ENCODE measurements around the gene ELL3.
A peak's percentile ranks its signal among the peaks of the same experiment; 100 is the strongest.

ELL3 gene

GRCh38 chr15:43751885-43752284, 24.9 kb downstream of the ELL3 start:
- no peak for TF ChIP-seq RAD21 (IDR thresholded peaks at IDR 0.05; ENCODE audit: low read depth)

- TF ChIP-seq YY1 (IDR thresholded peaks at IDR 0.05; ENCODE audit: low read depth), result no peak
- no peak for TF ChIP-seq NFIC (IDR thresholded peaks at IDR 0.05)
- TF ChIP-seq TAF1 (IDR thresholded peaks at IDR 0.05; ENCODE audit: low read depth), result no peak
- TF ChIP-seq, protein P1, sequence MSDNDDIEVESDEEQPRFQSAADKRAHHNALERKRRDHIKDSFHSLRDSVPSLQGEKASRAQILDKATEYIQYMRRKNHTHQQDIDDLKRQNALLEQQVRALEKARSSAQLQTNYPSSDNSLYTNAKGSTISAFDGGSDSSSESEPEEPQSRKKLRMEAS (IDR thresholded peaks at IDR 0.05), result no peak
- TF ChIP-seq TCF12 (IDR thresholded peaks at IDR 0.05; ENCODE audit: low read depth), result no peak
- no peak for TF ChIP-seq CREB1 (IDR thresholded peaks at IDR 0.05; ENCODE audit: low read depth)
- TF ChIP-seq CEBPB (IDR thresholded peaks at IDR 0.05), result no peak
- TF ChIP-seq USF1 (IDR thresholded peaks at IDR 0.05), result no peak
- TF ChIP-seq RAD21 (IDR thresholded peaks at IDR 0.05; ENCODE audit: low read depth), result no peak
- TF ChIP-seq, protein P2, sequence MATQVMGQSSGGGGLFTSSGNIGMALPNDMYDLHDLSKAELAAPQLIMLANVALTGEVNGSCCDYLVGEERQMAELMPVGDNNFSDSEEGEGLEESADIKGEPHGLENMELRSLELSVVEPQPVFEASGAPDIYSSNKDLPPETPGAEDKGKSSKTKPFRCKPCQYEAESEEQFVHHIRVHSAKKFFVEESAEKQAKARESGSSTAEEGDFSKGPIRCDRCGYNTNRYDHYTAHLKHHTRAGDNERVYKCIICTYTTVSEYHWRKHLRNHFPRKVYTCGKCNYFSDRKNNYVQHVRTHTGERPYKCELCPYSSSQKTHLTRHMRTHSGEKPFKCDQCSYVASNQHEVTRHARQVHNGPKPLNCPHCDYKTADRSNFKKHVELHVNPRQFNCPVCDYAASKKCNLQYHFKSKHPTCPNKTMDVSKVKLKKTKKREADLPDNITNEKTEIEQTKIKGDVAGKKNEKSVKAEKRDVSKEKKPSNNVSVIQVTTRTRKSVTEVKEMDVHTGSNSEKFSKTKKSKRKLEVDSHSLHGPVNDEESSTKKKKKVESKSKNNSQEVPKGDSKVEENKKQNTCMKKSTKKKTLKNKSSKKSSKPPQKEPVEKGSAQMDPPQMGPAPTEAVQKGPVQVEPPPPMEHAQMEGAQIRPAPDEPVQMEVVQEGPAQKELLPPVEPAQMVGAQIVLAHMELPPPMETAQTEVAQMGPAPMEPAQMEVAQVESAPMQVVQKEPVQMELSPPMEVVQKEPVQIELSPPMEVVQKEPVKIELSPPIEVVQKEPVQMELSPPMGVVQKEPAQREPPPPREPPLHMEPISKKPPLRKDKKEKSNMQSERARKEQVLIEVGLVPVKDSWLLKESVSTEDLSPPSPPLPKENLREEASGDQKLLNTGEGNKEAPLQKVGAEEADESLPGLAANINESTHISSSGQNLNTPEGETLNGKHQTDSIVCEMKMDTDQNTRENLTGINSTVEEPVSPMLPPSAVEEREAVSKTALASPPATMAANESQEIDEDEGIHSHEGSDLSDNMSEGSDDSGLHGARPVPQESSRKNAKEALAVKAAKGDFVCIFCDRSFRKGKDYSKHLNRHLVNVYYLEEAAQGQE (IDR thresholded peaks at IDR 0.05; ENCODE audit: low read depth), result no peak
- no peak for TF ChIP-seq EP300 (IDR thresholded peaks at IDR 0.05; ENCODE audit: borderline replicate concordance)
- TF ChIP-seq FOXM1 (IDR thresholded peaks at IDR 0.05; ENCODE audit: borderline replicate concordance, low read depth), result no peak
- no peak for TF ChIP-seq TEAD4 (IDR thresholded peaks at IDR 0.05)
- TF ChIP-seq ZBTB7A (IDR thresholded peaks at IDR 0.05; ENCODE audit: low read depth), result no peak
- no peak for TF ChIP-seq EGR1 (IDR thresholded peaks at IDR 0.05)
These were observed 26.9 kb downstream of the ELL3 start for GRCh38 chr15:43749690-43750345.

- TF ChIP-seq RAD21 (IDR thresholded peaks at IDR 0.05; ENCODE audit: low read depth) (no peak), YY1 (IDR thresholded peaks at IDR 0.05; ENCODE audit: low read depth) (no peak), TEAD4 (IDR thresholded peaks at IDR 0.05) (no peak), NFIC (IDR thresholded peaks at IDR 0.05) (no peak), USF1 (IDR thresholded peaks at IDR 0.05) (no peak), EGR1 (IDR thresholded peaks at IDR 0.05) (no peak), FOXM1 (IDR thresholded peaks at IDR 0.05; ENCODE audit: borderline replicate concordance, low read depth) (no peak), CEBPB (IDR thresholded peaks at IDR 0.05) (no peak), ZBTB7A (IDR thresholded peaks at IDR 0.05; ENCODE audit: low read depth) (no peak), TAF1 (IDR thresholded peaks at IDR 0.05; ENCODE audit: low read depth) (no peak), EP300 (IDR thresholded peaks at IDR 0.05; ENCODE audit: borderline replicate concordance) (no peak), CREB1 (IDR thresholded peaks at IDR 0.05; ENCODE audit: low read depth) (no peak), TCF12 (IDR thresholded peaks at IDR 0.05; ENCODE audit: low read depth) (no peak)
- TF ChIP-seq, protein P2 (IDR thresholded peaks at IDR 0.05; ENCODE audit: low read depth), result no peak
- TF ChIP-seq, protein P1 (IDR thresholded peaks at IDR 0.05), result no peak
These were observed 28.4 kb downstream of the ELL3 start for GRCh38 chr15:43748376-43748775.

DNA sequence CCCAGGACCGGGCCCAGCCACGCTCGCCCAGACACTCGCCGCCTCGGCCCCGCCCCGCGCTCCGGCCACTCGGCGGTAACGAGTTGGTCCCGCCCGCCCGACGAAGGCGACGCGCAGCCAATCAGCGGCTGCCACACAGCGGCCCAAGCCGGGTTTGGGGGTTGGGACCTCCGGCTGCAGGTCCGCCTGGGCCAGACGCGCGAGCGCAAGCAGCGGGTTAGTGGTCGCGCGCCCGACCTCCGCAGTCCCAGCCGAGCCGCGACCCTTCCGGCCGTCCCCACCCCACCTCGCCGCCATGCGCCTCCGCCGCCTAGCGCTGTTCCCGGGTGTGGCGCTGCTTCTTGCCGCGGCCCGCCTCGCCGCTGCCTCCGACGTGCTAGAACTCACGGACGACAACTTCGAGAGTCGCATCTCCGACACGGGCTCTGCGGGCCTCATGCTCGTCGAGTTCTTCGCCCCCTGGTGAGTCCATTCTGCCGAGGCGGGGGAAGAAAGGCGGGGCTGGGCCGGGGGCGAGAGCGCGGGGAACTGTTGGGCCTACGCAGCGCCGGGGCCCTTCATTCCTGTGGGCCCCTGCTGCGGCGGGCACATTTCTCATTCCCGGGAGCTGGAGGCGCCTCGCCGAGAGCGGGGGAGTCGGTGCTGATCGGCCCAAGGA, 30.4 kb downstream of the ELL3 start, which contains the start of gene PDIA3:
TSS of gene PDIA3 (plus strand) at position 194 of the 658 bp plus-strand sequence. CDS start at position 296, 102 bp downstream.
- TF ChIP-seq TAF1 (IDR thresholded peaks at IDR 0.05; ENCODE audit: low read depth), result peak; percentile 83
- peak; percentile 24; the same call in 1 of the 2 replicates for TF ChIP-seq TCF12 (IDR thresholded peaks at IDR 0.05; ENCODE audit: low read depth)
- TF ChIP-seq TEAD4 (IDR thresholded peaks at IDR 0.05), result peak; percentile 5; the same call in 1 of the 2 replicates
- TF ChIP-seq, protein P1 (IDR thresholded peaks at IDR 0.05), result peak; percentile 76
- peak; percentile 28; the same call in 1 of the 2 replicates for TF ChIP-seq EGR1 (IDR thresholded peaks at IDR 0.05)
- TF ChIP-seq YY1 (IDR thresholded peaks at IDR 0.05; ENCODE audit: low read depth), result peak; percentile 21; the same call in 1 of the 2 replicates

DNA sequence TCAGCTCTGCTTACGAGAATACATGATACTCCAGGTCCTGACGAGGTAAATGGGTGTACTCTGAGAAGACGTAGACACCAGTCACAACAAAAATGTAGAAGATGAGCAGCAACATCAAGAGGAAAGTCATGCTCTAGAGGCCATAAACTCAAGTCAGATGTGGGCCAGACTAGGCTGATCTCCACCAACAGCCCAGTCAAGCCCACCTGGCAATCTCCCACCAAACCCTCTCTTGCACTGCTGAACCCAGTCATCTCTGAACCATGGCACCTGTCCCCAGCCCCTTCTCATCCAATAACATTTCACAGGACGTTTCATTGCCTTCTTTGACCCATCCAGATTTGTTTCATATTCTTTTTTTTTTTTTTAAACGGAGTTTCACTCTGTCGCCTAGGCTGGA, 41.4 kb downstream of the ELL3 start:
- TF ChIP-seq ZBTB7A (IDR thresholded peaks at IDR 0.05; ENCODE audit: low read depth) (no peak), RAD21 (IDR thresholded peaks at IDR 0.05; ENCODE audit: low read depth) (no peak), CEBPB (IDR thresholded peaks at IDR 0.05) (no peak), TAF1 (IDR thresholded peaks at IDR 0.05; ENCODE audit: low read depth) (no peak), NFIC (IDR thresholded peaks at IDR 0.05) (no peak), CREB1 (IDR thresholded peaks at IDR 0.05; ENCODE audit: low read depth) (no peak), TCF12 (IDR thresholded peaks at IDR 0.05; ENCODE audit: low read depth) (no peak)
